CD14-positive monocyte (primary cell): Measurements from ENCODE around the gene RNF217. TPM values are rescaled to one million over a fixed set of nuclear protein-coding genes. Genes with fewer than 3 reads are reported as not detected.

Source experiments
- DNase-seq, 3 donors: peaks; one replicate each; pipeline ENCODE4 v3.0.0-alpha.2; 2011 to 2022
- H2AFZ ChIP-seq: 2 replicates; pipeline ENCODE4 v1.6.0; 2012; ENCODE audit warnings: mild to moderate bottlenecking, low read depth, low read length, inconsistent platforms; ENCODE audit not compliant: insufficient read depth, poor library complexity, severe bottlenecking
- H3K27ac ChIP-seq, 2 donors: 1 replicate in 1 of 2; 2 replicates in 1 of 2; pipeline ENCODE4 v1.5.1; 2012 to 2013; ENCODE audit warnings: low read length in 2 of 2, control low read depth in 1 of 2, inconsistent platforms in 1 of 2, low read depth in 1 of 2, mild to moderate bottlenecking in 1 of 2
- H3K27me3 ChIP-seq, 2 donors: one replicate each; pipeline versions ENCODE4 v1.6.0 to v1.6.1; 2011 to 2013; ENCODE audit warnings: low read length in 2 of 2; ENCODE audit not compliant: control insufficient read depth in 2 of 2, insufficient read depth in 2 of 2
- H3K36me3 ChIP-seq, 2 donors: replicated peaks in 1 of 2; 1 replicate in 1 of 2; 2 replicates in 1 of 2; pipeline versions ENCODE4 v1.5.1 to v1.6.1; 2012 to 2013; ENCODE audit warnings: low read length in 2 of 2, control low read depth in 1 of 2, inconsistent platforms in 1 of 2, mild to moderate bottlenecking in 1 of 2; ENCODE audit not compliant: insufficient read depth in 2 of 2, control insufficient read depth in 1 of 2
- H3K4me1 ChIP-seq, 2 donors: 1 replicate in 1 of 2; 2 replicates in 1 of 2; pipeline versions ENCODE4 v1.5.1 to v1.6.1; 2012 to 2013; ENCODE audit warnings: low read length in 2 of 2, control low read depth in 1 of 2, inconsistent platforms in 1 of 2, mild to moderate bottlenecking in 1 of 2, moderate library complexity in 1 of 2; ENCODE audit not compliant: insufficient read depth in 2 of 2, control insufficient read depth in 1 of 2
- H3K4me2 ChIP-seq: replicated peaks from 2 replicates; pipeline ENCODE3; 2012; ENCODE audit warnings: low read length, moderate library complexity, mild to moderate bottlenecking; ENCODE audit not compliant: poor library complexity, severe bottlenecking; ENCODE audit errors: extremely low read depth
- H3K4me3 ChIP-seq, 3 experiments: fragments of 200-600 bp in 1 of 3; sonication (generic) in 1 of 3; replicated peaks in 1 of 3; 1 replicate in 2 of 3; 2 replicates in 1 of 3; pipeline ENCODE4 v1.5.1; 2011 to 2013; ENCODE audit warnings: low read length in 3 of 3, mild to moderate bottlenecking in 3 of 3, control low read depth in 2 of 3, low read depth in 2 of 3, inconsistent platforms in 1 of 3, moderate library complexity in 1 of 3
- H3K79me2 ChIP-seq: 2 replicates; pipeline ENCODE4 v1.6.0; 2012; ENCODE audit warnings: mild to moderate bottlenecking, control low read depth, inconsistent platforms, low read length, moderate library complexity; ENCODE audit not compliant: insufficient read depth
- H3K9ac ChIP-seq: 2 replicates; pipeline ENCODE4 v1.6.0; 2017; ENCODE audit warnings: low read length, mild to moderate bottlenecking; ENCODE audit not compliant: insufficient read depth, poor library complexity, severe bottlenecking
- H3K9me3 ChIP-seq, 2 donors: replicated peaks in 1 of 2; 1 replicate in 1 of 2; 2 replicates in 1 of 2; pipeline versions ENCODE4 v1.5.1 to v1.6.1; 2012 to 2013; ENCODE audit warnings: low read length in 2 of 2, control low read depth in 1 of 2; ENCODE audit not compliant: control insufficient read depth in 1 of 2, insufficient read depth in 1 of 2
- H4K20me1 ChIP-seq: 2 replicates; pipeline ENCODE4 v1.6.0; 2012; ENCODE audit warnings: mild to moderate bottlenecking, low read length, control low read depth, moderate library complexity; ENCODE audit not compliant: insufficient read depth
- H3K27ac Mint-ChIP-seq, 7 donors: one replicate each; pipeline ENCODE4 v1.8.0; 2020; ENCODE audit warnings: mild to moderate bottlenecking in 7 of 7, mixed read lengths in 7 of 7, moderate library complexity in 6 of 7, inconsistent platforms in 2 of 7
- H3K27me3 Mint-ChIP-seq, 3 donors: one replicate each; pipeline ENCODE4 v1.8.0; 2021 to 2022; ENCODE audit warnings: low read depth in 3 of 3, mild to moderate bottlenecking in 3 of 3, mixed read lengths in 3 of 3, moderate library complexity in 3 of 3, inconsistent platforms in 1 of 3
- H3K36me3 Mint-ChIP-seq, 2 donors: one replicate each; pipeline ENCODE4 v1.8.0; 2020; ENCODE audit warnings: mixed read lengths in 2 of 2, inconsistent platforms in 1 of 2, mild to moderate bottlenecking in 1 of 2
- H3K4me1 Mint-ChIP-seq: one replicate; pipeline ENCODE4 v1.8.0; 2020; ENCODE audit warnings: mild to moderate bottlenecking, mixed read lengths
- H3K4me3 Mint-ChIP-seq, 2 donors: one replicate each; pipeline ENCODE4 v1.8.0; 2020; ENCODE audit warnings: mild to moderate bottlenecking in 2 of 2, mixed read lengths in 2 of 2, moderate library complexity in 1 of 2
- H3K9me3 Mint-ChIP-seq, 7 donors: one replicate each; pipeline ENCODE4 v1.8.0; 2020 to 2022; ENCODE audit warnings: mixed read lengths in 7 of 7, mild to moderate bottlenecking in 6 of 7, moderate library complexity in 6 of 7, inconsistent platforms in 2 of 7
- WGBS: methylation state at CpG from one replicate; pipeline ENCODE4 v1.1.5; 2013; ENCODE audit warnings: missing lambda C conversion rate; ENCODE audit not compliant: insufficient coverage; 5-methylcytosine and 5-hydroxymethylcytosine counted together
- intact Hi-C, 2 donors: fragments of 100-400 bp; cut with micrococcal nuclease; formaldehyde crosslinking; loops; one replicate each; pipeline versions ENCODE4 v1.15.0 to v1.15.1; 2023
- polyA plus RNA-seq, 3 donors: library from polyadenylated mRNA; depleted of rRNA in 1 of 3; unstranded in 2 of 3; stranded (reverse) in 1 of 3; fragments of 300-500 nt in 2 of 3; fragments of >200 nt in 1 of 3; fragmentation: Illumina TruSeq in 2 of 3; gene quantifications; 1 replicate in 2 of 3; 2 replicates in 1 of 3; pipeline ENCODE4 v1.2.3, GENCODE V29; 2012 to 2021
- TF ChIP-seq, protein P1 (sequence below): fragments of 200-600 bp; IDR thresholded peaks from one replicate; pipeline ENCODE4 v1.8.0; 2022; ENCODE audit warnings: antibody characterized with exemption, mild to moderate bottlenecking

Gene RNF217
- polyA plus RNA-seq, 3 donors: 2.2 to 11.6 (median 3.3) TPM

DNA sequence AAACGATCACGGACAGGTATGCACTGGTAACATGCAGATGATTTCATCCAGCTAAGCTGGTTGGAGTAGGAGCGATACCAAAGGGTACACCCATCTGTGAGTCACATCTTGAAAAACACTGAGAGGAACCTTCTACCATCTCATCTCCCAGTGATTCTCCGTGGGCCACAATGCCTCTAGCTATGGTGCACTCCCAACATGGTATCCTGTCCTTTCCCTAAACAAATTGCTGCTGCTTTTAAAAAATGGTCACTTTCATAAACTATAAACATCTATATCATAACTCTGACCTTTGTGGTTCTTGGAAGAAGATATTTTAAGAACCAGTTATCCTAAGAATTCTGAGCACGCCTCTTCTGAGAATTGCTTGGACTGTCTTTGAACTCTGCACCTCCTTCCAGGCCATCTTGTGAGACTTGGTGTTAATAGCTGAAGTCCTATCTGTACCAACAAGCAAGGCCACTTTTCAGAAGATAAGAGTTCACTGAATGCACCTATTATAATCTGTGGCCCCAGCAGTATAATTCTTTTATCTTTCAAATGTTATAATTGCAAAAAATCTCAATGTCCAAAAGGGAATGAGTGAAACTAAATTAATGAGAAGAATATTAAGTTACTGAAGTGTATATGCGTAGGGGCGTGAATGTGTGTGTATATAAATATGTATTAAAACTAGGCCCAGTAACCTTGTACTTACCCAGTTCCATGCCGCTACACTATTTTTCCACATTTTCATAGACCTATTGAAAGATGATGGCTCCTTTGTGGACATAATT is 120.9 kb downstream of the RNF217 start:
- H3K36me3 Mint-ChIP-seq: peaks cover 18 to 21% of the 10 kb centered on the region in 2 donors
- Histone ChIP-seq H3K27ac (no peak overlapping the region), H3K36me3 (peaks cover 3 to 28% of the 10 kb centered on the region in 2 donors), H3K9ac (no peak overlapping the region), H3K4me3 (no peak overlapping the region), H2AFZ (no peak overlapping the region), H3K27me3 (no peaks in the 10 kb centered on the region), H3K4me2 (no peak overlapping the region), H3K4me1 (no peaks in the 10 kb centered on the region), H3K9me3 (no peaks in the 10 kb centered on the region), H4K20me1 (no peaks in the 10 kb centered on the region), H3K79me2 (no peaks in the 10 kb centered on the region)
- H3K4me1 Mint-ChIP-seq: no peaks in the 10 kb centered on the region
- no peak overlapping the region for H3K4me3 Mint-ChIP-seq
- WGBS: 100% methylated on average over 2 of the region's 8 CpGs
- intact Hi-C loops: no loop called here
- TF ChIP-seq, protein P1, sequence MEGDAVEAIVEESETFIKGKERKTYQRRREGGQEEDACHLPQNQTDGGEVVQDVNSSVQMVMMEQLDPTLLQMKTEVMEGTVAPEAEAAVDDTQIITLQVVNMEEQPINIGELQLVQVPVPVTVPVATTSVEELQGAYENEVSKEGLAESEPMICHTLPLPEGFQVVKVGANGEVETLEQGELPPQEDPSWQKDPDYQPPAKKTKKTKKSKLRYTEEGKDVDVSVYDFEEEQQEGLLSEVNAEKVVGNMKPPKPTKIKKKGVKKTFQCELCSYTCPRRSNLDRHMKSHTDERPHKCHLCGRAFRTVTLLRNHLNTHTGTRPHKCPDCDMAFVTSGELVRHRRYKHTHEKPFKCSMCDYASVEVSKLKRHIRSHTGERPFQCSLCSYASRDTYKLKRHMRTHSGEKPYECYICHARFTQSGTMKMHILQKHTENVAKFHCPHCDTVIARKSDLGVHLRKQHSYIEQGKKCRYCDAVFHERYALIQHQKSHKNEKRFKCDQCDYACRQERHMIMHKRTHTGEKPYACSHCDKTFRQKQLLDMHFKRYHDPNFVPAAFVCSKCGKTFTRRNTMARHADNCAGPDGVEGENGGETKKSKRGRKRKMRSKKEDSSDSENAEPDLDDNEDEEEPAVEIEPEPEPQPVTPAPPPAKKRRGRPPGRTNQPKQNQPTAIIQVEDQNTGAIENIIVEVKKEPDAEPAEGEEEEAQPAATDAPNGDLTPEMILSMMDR: no peak
- H3K27me3 Mint-ChIP-seq: no peaks in the 10 kb centered on the region
- no peak for DNase-seq
- no peaks in the 10 kb centered on the region for H3K9me3 Mint-ChIP-seq
- no peak overlapping the region for H3K27ac Mint-ChIP-seq

- no CpG with 5 or more reads among the region's 2 CpGs for WGBS
- no peak overlapping the region for H3K27ac ChIP-seq
- H3K9me3 ChIP-seq: no peaks in the 10 kb centered on the region
- no peak overlapping the region for H3K4me3 ChIP-seq
- no peaks in the 10 kb centered on the region for H3K79me2 ChIP-seq
- intact Hi-C loops: no loop called here
- H3K9me3 Mint-ChIP-seq: no peaks in the 10 kb centered on the region
- no peak overlapping the region for H2AFZ ChIP-seq
- no peaks in the 10 kb centered on the region for H3K27me3 Mint-ChIP-seq
- DNase-seq: no peak
- peaks cover 0 to 28% of the 10 kb centered on the region in 2 donors for H3K36me3 ChIP-seq
- no peaks in the 10 kb centered on the region for H3K4me1 ChIP-seq
- H3K27me3 ChIP-seq: no peaks in the 10 kb centered on the region
- no peak overlapping the region for H3K9ac ChIP-seq
- no peak overlapping the region for H3K27ac Mint-ChIP-seq
- H3K4me2 ChIP-seq: no peak overlapping the region
- H3K4me1 Mint-ChIP-seq: no peaks in the 10 kb centered on the region
- no peaks in the 10 kb centered on the region for H4K20me1 ChIP-seq
- H3K4me3 Mint-ChIP-seq: no peak overlapping the region
- peaks cover 18 to 20% of the 10 kb centered on the region in 2 donors for H3K36me3 Mint-ChIP-seq
- TF ChIP-seq, protein P1: no peak
These were observed 121.4 kb downstream of the RNF217 start for GRCh38 chr6:125083684-125083990.
